Left hindlimb (tissue), 1 donor: ENCODE results near the gene GATC.
"Not testable (repeated sequence)": the region's sequence is repeated elsewhere in the genome, so short reads cannot be mapped to it uniquely, and the experiment has no call there.

Experiments used
- DNase-seq: peaks from one replicate; pipeline ENCODE4 v3.0.0-alpha.2; 2018

GATC gene

DNA sequence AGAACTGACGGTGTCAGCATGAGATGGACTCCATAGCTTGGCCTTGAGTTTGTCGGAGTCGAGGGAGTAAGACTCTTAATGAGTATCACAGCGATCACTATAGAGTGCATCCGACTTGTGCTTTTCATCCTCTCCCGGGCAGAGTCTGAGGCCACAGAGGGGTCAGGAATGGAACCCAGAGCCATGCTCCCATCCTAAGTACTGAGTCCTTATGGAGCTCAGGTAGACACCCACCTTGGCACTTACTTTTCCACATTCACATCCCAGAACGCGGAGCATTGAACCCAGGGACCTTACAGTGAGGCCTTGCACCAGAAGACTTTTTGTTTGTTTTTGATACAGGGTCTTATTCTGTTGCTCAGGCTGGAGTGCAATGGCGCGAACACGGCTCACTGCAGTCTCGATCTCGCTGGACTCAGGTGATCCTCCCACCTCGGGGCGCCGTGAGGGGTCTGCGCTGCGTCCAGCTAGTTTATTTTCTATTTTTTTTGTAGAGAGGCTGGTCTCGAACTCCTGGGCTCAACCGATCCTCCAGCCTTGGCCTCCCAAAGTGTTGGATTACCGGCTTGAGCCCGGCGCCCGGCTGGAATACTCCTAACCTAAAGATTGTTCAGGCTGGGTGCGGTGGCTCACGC lies 24.0 kb downstream of the GATC start:
- no peak for DNase-seq

DNA sequence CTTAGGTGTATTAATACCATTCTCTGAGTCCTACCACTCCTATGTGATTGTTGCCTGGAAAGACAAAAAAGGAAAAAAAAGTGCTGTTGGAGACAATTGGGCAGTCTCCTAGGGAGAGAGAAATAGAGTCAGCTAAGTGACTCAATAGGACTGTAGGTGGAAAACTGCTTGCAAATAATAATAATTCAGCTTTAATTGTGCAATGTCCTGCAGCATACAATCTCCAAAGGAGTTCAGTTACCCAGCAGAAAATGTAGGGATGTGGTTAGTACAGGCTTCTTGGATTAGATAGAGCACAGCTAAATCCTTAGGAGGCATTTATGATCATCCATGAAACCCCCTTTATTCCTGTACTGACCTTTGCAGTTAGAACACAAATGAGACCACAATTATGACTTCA lies 26.3 kb downstream of the GATC start:
- no peak for DNase-seq

DNA sequence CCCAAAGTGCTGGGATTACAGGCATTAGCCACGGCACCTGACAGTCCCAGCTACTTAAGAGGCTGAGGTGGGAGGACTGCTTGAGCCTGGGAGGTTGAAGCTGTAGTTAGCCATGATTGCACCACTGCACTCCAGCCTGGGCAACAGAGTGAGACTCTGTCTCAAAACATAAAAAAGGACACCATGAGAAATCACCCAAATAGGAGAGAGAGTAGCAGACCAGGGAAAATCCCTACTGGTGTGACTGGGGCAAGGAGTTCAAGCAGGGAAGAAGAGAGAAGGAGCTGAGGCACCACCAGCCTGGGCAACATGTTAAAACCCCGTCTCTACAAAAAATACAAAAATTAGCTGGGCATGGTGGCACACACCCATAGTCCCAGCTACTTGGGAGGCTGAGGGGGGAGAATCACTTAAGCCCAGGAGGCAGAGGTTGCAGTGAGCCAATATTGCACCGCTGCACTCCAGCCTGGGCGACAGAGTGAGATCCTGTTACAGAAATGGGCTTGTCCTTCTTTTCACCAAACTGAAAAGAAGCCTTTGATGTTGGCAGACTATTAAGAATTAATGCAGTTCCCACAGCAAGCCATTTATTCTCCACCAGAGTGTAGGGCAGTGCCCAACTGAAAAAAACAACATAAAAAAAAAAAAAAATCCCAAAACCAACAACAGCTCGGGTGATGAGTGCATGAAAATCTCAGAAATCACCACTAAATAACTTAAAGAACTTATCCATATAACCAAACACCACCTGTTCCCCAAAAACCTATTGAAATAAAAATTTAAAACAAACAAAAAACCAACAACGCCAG lies 27.8 kb downstream of the GATC start:
- no peak for DNase-seq

DNA sequence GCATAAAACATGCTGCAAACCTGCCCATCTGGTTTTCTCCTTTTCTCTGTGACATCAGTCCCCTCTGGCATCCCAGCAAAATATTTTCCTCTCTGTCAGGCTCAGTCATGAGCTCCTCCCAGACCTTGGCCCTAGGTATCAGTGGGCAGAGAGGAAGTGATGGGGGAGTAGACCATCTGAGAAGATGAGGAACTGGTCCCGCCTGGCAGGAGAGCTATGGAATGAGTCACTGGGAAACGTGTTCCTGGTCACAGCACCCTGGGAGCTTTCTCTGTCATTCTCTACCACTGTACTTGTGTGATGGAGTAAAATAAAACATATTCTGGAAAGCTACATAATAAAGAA lies 28.3 kb downstream of the GATC start:
- DNase-seq: peak; percentile 42

DNA sequence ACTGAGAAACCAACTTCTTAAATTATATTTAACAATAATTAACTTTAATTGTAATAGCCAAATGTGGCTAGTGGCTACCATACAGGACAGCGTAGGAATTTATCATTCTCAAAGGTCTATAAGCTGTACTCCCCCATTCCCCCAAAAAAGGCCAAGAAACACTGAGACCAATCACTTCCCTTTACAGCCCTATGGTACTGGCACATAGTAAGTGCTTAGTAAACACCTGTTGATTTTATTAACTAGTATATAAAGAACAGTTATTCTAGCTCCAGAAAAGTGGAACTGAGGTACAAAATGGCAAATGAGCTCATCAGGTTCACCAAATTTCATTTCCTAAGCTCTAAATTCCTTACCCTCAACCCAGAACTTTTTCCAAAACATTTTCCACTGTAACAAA lies 29.4 kb downstream of the GATC start:
- DNase-seq: no peak

DNA sequence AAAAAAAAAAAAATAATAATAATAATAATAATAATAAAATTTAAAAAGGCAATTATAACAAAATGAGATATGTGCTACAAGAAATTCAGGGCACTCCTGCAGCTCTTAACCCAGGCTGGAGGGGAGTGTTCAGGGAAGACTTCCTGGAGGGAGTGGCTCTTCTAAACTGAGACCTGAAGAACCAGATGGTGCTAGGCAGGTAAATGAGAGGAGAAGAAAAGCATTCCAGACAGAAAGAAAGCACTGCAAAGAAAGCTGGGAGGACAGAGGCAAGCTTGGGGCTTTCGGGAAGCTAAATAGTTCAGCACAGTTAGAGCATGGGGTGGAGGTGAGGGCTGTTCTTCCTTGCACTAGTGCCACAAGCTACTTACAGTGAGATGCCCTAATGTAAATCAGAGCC lies 33.2 kb downstream of the GATC start:
- DNase-seq: no peak

DNA sequence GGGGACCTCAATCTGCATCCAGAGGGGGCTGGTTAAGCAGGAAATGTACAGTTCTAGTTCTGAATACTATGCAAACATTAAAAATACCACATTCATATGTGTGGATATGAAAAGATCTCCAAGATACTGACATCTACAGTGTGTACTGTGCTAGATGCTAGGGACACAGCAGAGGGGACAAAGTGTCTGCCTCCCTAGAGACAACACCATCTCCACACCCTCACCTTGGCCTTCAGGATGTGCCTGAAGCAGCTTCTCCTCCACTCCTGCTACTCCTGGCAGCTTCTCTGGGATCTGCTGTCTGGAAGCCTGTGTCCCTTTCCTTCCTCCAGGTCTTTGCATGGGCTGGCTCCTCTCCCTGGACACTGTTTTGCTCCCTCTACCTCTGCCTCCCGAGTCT lies 34.0 kb downstream of the GATC start:
- no peak for DNase-seq

DNA sequence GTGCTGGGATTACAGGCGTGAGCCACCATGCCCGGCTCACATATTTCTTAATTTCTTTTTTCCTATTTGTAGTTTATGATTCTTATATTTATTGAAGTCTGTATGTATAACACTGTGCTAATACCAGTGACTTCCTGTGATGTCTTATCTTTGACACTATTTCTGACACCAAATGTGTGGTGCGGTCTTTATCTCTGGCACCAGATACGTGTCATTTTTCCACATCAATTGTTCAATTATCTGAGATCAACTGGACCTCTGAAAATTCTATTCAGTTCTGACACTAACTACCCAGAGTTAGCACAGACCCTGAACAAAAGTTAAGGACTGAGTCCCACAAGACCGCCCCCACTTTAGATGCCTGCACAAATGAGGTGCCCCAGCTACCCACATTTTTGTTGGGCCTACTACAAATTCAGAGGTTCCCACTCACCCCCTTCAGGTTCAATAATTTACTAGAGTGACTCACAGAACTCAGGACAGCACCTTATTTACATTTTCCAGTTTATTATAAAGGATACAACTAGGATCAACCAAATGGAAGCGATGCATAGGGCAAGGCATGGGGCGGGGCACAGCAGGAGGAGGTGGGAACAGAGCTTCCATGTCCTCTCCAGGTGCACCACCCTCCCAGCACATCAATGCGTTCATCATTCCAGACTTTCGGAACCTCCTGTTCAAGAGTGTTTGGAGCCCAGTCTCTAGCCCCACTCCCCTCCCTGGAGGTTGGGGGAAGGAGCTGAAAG lies 35.0 kb downstream of the GATC start:
- DNase-seq: no peak

DNA sequence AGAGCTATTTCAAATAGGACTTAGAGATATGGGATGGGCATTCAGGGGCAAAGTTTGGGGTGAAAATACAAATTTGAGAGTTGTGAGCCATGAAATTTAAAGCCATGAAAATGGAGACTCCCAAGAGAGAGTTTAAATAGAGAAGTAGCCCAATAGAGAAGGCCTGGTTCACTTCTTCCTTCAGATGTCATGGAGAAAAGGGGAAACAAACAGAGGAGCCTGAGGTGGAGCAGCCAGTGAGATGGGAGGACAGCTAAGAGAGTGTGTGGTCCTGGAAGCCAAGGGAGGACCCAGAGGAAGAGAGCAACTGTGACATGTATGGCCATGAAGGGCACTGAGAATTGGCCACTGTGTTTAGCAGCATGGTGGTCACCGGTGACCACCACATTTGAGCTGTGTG lies 37.4 kb downstream of the GATC start:
- DNase-seq: no peak

DNA sequence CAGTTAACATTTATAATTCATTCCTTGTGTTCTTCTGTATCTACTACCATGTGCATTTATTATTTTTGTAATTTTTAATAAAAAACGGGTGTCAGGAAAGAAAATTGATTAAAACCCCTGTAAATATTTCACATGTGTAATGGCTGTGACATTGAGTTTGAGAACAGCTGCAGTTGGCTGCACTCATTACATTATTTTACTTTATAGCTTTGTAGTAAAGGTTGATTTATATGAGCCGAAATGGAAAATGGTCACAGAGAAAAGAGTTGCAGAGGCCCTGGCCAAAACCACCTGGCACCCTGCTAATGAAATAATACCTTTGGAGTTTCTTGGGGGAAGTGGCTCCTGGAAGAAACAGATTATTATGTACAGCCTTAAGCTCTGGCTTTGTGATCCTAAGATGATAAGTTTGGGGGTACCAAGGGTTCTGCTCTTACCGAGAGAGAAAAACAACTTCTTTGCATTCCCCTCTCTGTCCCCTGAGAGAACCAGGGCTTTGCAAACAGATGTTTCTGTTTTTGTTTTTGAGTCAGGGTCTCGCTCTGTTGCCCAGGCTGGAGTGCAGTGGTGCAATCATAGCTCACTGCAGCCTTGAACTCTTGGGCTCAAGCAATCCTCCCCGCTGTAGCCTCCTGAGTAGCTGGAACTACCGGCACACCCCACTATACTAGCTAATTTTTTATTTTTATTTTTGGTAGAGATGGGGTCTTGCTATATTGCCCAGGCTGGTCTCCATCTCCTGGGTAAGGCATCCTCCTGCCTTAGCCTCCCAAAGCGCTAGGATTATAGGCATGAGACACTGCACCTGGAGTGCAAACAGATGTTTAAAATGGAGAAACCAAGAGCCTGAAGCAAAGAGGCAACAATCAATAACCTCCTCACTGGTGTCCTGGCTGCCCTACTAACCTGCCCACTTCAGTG lies 40.0 kb downstream of the GATC start:
- no peak for DNase-seq

DNA sequence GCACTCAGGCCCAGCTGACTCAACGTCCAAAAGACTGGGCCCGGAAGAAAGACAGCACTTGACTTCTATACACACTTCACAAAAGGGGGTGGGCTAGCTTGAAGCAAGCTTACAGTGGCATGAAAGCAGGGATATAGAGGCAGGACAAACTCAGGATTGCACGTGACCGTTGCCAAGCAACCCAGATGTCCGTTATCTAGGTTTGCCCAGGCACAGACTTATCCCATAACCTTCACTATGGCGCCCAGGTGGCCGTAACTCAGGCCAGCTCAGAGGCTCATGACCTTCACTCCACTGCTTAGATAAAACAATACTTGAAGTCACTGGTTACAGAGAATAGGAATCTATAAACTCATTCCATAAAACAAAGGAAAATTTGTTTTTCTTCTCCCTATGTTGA lies 41.3 kb downstream of the GATC start:
- DNase-seq: not testable (repeated sequence)

DNA sequence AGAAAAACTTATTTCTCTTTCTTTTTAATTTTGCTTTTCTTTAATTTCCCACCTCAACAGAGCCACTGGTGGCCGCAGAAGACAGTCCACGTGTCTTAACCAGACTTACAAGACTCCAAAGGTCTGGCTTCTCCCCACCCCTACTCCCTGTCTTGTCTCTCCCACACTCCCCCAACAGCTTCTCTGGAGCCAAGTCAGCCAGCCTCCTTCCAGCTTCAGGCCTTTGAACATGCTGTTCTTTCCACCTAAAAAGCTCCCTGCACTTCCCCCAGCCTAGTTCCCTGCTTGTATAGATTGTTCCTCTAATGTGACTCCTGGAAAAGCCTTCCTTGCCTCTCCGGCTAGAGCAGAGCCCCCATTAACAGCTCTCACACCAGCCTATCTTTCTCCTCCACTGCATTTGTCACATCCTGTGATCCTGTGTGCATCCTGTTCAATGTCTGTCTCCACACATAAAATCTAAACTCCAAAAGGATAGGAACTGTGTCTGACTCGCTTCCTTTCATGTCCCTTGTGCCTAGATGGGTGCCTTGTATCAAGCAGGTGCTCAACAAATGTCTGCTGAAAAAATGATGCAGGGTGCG lies 41.9 kb downstream of the GATC start:
- no peak for DNase-seq

DNA sequence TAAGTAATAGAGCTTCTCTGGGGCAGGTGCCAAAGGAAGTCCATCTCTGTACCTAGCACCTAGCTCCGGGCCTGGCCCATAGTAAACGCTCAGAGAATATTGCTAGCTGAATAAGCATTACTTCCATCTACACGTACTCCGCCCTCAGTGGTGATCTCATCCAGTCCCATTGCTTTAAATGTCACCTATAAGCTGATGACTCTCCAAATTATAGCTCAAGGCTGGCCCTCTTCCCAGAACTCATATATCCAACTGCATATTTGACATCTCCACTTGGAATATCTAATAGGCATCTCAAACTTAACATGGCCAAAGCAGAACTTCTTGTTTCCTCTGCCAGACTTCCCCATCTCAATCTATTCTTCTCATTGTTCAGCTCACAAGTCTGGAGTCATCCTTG lies 42.8 kb downstream of the GATC start:
- DNase-seq: no peak

DNA sequence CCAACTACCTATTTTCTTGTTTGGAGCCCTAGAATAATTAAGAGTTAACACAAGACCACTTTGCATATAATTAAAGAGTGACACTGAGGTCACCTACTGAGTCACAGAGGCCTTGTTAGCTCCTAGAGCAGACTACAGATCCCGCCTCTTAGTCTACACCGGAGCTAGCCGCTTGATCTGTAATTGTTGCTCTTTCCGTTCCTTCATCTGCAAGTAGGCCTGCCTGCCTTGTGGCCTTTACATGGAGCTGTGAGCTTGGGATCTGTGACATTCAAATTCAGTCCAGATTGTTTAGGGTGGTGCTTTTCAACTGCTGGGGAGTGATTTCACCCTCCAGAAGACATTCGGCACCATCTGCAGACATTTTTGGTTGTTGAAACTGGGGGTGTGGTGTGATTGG lies 44.1 kb downstream of the GATC start:
- no peak for DNase-seq

DNA sequence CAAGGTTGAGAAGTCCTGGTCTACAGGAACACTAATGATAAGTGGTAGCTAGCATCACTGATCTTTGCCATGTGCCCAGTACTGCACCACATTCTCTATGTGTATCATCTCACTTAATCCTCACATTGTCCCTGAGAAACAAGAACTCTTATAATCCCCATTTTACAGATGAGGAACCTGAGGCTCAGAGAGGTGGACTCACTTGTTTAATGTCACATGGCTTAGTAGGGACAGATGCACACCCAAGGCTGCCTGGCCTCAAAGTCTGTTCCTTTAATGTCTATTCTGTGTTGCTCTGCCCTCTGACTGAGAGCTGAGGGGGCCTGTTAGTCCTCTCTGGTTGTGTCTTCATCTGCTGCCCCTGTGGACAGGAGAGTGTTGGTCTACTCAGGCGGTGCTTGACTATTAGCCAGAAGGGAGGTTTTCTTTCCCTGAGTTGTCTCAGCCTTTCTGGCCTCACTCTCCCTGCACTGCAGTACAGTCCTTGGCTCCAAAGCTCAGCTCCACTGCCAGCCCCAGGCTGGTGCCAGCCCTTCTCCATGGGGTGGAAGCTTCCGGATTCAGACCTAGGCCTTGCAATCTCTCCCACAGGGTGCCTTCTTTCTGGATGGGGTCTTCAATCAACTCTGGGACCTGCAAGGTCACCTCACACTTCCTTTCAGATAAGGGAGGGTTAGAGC lies 44.7 kb downstream of the GATC start:
- no peak for DNase-seq

DNA sequence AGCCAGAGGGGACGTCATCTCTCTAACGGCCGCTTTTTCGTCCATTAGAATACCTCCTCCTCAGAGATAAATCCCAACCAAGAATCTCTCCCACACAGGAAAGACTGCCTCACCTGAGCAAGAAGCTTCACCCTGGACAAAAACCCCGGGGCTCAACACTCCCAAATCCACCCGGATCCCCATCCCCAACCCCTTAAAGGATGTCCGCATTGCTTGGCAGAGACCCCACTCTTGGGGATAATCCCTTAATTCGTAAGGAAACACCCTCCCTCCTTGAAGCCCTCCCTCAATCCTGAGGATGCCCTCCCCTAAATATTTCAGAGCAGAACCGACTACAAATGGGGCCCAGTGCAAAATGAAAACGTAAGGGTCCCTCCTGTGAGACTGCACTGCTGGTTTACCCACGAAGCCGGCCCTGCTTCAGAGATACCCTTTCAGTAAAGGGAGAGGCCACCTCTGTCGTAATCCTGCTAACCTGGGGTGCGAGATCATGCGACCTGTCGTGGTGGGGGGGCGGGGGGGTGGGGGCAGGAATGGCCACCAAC lies 49.0 kb downstream of the GATC start:
- DNase-seq: peak; percentile 37

DNA sequence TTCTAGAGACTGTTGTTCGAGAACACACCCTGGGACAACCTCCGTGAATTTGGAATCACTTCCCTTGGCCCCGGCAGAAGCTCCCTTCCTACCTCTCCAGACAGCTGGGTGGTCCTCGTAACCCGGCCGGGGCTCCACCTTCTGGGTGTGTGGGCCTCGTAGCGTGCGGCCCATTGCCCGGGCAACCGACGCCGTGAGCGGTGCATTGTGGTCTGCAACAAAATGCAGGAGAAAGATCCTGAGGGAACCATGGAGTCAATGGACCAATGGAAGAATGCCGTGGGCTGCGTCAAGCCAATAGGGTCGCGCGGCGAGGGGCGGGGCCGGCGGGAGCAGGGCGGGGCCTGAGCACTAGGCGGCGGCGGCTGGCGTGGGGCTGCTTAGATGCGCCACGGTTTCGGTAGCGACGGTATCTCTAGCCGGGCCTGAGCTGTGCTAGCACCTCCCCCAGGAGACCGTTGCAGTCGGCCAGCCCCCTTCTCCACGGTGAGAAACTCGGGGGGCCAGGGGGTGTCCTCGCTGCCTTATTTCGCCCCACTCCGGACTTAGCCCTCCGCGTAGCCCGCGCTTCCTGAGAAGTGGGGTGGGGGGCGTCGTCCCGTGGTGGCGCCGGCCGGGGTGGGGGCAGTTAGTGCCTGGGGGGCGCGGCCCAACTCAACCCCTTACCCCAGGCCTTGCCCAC lies 49.6 kb downstream of the GATC start, which contains the start of gene DYNLL1:
Gene DYNLL1, plus strand, starts transcription at position 383 of the 682 bp plus-strand sequence. CDS start 309 bp downstream, outside the sequence.
- DNase-seq: peak; percentile 97

DNA sequence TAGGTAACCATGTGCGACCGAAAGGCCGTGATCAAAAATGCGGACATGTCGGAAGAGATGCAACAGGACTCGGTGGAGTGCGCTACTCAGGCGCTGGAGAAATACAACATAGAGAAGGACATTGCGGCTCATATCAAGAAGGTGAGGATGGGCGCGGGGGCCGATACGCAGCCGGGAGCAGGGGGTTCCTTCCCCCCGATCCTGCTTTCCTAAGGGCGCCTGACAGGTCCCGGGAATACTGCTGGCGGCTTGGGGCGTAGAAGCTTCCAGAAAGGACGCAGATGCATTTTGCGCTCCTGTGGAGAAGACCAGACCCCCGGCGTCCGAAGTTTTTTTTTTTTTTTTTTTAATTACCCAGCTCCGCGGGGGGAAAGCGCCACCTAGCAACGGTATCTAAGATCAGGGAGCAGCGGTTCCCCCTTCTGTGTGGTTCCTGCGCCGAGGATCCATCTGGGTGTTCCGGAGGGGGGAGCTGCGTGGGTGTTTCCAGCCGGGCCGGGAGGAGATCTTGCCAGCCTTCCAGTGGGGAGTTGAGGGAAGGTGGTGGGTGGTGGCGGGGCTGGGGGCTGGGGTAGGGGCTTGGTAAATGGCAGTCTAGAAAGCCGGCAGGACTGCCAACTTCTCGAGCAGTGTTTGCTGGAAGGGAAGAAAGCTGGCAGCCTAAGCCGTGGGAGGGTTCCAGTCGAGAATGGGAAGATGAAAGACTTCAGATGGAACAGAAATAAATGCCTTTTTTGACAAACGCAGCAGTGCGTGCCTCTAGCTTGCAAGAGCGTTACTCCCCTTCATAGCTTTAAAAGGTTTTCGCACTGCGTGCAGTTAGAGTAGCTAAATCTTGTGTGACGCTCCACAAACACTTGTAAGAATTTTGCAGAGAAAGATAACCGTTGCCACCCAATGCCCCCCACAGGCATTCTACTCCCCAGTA lies 50.4 kb downstream of the GATC start:
- DNase-seq: peak; percentile 72

DNA sequence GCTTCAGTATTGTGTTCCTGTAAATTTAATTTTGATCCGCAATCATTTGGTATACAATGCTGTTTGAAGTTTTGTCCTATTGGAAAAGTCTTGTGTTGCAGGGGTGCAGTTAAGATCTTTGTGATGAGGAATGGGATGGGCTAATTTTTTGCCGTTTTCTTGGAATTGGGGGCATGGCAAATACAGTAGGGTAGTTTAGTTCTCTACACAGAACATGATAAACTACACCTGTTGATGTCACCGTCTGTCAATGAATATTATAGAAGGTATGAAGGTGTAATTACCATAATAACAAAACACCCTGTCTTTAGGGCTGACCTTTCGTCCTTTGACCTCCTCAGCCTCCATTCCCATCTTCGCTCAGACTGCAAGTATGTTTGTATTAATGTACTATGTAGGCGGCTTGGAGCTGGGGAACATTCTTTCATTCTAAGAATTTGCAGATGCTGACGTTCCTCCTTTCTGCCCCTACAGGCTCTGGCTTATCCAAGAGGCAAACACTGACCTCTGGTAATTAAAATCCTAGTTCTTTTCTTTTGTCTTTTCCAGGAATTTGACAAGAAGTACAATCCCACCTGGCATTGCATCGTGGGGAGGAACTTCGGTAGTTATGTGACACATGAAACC lies 51.4 kb downstream of the GATC start:
- DNase-seq: no peak
